HG02981 (cell line): Measurements from ENCODE around the gene IKZF1.

ENCODE experiments used
- ATAC-seq: cut with Tn5 transposase; IDR thresholded peaks from one replicate; pipeline ENCODE4 v1.9.1; 2021; ENCODE audit warnings: mild to moderate bottlenecking, moderate library complexity; ENCODE audit not compliant: unreplicated experiment

The IKZF1 gene

DNA sequence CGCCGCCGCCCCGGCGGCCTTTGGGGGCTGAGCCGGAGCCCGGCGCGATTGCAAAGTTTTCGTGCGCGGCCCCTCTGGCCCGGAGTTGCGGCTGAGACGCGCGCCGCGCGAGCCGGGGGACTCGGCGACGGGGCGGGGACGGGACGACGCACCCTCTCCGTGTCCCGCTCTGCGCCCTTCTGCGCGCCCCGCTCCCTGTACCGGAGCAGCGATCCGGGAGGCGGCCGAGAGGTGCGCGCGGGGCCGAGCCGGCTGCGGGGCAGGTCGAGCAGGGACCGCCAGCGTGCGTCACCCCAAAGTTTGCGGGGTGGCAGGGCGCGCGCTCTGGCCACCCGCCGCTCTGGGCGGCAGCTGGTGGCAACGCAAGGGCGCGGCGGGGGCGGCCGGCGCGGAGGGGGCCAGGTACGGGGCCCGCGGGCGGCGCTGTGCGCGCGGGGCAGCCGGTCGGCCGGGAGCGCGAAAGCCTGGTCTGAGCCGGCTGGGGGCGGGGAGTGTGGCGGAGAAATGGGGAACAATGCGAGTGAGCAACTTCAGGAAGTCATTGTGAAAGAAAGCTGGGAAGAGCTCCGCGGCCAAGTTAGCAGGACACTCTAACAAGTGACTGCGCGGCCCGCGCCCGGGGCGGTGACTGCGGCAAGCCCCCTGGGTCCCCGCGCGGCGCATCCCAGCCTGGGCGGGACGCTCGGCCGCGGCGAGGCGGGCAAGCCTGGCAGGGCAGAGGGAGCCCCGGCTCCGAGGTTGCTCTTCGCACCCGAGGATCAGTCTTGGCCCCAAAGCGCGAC lies at the start of gene IKZF1:
Gene IKZF1, plus strand, starts transcription at position 588 of the 782 bp plus-strand sequence. CDS start 14,346 bp downstream, outside the sequence.
- ATAC-seq, result peak; percentile 31

DNA sequence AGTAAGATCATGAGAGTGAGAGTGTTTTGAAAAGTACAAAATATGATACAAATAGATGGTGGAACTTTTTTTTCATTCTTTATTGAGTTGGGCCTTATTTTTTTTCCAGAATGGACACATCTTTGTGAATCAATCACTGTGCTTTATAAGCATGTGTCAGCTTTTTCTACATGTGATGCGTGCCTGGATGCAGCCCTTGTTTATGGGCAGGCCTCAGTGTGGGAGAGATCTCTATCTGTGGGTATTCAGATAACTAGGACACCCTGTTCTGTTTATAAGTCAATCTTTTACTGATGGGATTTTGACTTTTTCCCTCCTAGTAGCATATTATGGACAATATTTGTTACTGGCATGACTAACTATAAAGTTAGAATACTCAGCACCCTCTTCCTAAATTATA lies 42.9 kb upstream of the IKZF1 start:
- no peak for ATAC-seq

DNA sequence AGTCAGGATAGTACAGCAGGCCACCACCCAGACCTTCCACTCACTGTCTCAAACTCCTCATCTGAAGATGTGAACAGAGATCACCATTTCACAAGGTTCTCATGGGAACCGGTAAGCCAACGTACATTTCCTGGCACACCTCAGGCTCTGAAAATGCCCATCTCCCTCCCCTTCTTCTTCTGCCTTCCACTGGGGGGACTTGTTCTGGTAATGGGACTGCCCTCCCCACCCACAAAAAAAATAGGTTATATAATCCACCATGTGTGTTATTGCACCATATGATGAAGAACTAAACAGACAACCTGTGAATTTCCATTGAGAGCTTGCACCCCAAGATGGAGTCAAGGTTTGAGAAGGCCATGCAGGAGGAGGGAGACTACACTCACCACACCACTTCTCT lies 42.1 kb upstream of the IKZF1 start:
- ATAC-seq, result peak; percentile 4

DNA sequence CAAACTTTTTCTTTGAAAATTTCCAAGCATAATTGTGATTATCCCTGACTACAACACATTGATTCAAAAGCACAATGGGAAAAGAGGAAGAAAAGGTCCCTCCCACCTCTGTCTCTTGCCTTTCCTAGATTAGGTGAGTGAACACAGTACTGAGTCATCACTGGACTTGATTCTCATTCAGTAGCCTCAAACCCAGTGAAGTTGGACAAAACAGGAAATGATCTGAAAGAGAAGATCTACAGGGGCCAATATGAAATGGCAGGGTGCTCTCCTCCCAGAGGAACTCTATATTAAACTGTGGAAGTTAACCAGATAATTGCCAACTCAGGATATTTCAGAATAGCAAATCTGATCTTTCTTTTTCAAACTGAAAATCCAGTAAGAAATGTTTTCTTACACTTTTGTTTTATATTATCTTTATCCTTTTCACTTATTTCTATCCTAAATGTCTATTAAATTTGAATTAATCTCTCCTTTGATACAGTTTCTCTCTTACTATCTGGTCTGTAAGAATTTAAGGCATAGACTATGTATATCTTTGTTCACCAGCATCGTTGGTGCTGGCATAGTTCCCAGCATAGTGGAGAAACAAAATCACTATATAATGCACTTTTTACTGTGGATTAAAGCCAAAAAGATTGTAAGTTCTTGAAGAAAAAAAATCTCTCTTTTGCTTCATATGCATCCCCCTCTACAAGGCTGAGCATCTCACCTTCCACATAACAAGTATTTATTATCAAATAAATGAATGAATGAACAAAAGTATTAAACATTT lies 41.4 kb upstream of the IKZF1 start:
- peak; percentile 66 for ATAC-seq

DNA sequence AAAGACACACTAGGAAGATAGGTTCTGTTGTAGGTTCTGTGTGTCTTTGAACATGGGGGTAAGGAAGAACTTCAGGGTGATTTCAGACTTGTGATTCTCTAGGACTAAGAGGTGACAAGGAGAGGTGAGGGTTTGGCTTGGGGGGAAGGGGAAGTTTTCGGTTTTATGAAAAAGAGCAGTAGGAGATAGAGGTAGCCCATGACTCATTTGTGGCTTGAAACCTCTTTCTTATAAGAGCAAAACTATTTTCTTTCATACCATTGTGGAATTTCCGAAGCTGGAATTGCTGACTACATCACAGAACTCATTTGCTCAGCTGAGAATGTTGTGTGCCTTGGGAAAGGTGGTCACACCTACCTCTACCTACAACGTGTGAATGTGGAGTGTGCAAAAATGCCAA lies 39.6 kb upstream of the IKZF1 start:
- no peak for ATAC-seq

DNA sequence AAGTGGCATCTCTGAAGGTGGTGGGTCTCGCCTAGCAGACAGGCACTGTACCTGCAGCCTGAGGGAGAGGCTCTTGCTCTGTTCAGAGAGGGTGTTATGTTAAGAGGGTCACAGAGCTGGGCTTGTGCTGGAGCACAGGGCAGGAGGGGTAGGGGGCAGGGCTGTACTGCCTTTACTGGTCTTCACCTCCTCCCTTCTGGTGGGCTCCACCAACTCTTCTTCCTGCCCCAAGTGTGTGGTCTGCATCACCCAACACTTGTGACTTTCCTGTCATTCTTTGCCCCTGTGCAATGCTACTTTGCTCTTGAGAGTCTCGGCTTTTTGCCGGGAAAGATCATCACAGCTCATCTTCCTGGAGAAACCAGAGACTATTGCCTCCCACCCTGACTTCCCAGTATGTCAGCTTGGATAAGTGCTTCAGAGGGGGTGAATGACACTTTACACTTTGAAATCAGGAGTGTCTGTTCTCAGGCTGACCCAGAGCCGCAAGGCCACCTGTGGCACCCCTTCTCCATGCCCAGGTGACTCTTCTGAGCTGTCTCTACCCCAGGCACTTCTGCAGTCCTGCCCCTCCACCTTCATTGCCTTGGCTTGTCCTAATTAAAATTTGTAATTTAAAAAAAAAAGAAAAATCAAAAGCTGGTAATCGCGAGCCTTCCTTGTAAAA lies 38.4 kb upstream of the IKZF1 start:
- ATAC-seq, result no peak

DNA sequence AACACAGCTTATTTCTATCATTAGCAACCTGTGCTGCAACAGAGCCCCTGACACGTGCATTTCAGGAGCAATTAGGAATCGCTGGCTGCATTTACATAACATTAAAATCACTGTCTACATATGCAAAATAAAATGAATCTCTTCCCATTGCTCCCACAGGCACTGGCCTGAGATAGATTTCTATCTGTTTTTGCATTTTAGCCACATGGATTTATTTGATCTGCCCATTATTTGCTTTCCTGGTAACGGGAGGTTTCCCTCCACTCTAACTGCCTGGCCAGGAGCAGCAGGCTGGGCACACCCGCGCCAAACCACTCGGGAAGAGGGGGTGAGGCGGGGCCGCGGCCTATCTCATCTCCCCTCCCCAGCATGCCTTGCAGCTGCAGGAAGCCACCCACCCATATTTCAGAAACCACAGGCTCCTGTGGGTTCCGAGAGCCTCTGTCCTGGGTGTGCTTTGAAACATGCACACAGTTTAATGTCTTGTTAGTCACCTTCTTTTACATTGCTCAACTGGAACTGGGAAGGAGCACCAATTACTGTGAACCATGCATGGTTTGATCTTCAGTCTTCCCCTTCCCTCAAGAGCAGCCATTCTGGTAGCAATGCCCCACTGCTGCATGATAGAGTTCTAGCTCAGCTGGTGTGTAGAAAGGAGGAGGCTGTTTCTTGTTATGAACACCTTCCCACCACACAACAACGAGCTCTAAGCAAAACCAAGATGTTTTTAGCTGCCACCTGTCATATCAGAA lies 37.7 kb upstream of the IKZF1 start:
- ATAC-seq, result peak; percentile 41

DNA sequence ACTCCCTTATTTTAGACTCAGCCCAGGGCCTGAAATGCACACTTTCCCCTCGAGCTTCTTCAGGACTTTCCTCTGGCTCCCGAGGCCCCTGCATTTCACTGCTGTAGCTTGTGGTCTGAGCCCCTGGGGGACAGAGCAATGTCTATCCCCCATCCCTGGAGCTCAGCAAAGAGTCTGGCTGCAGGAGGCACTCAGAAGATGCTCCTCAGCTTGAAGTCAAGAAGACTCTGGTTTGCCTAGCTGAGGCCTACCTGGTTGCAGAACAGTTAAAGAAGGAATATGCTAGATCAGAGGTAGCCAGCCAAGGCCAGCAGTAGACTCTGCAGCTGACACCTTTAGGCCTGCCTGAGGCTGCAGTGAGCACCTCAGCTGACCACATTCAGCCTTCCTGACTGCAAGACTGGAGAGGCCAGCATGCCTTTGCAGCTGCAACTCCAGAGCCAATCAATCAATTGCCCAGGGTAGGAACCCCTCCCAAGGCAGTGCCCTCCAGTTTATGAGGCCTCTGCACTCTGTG lies 36.9 kb upstream of the IKZF1 start:
- no peak for ATAC-seq

DNA sequence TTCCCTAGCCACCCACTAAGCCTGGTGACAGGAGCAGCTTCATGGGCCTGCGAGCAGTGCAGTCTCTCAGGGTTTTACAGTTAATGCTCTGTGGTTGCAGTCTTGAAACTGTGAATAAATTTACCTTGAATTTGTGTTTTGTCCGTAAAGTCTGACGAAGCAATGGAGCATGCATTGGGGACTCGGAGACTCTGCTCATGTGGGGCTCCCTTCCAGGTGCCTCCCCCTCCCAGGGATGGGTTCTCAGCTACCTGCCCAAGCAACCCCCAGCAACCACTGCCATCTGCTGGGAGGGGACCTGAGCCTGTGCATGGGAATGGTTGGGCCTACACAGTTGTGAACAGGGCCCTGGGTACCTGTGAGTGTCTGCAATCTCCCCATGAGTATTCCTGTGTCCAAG lies 36.3 kb upstream of the IKZF1 start:
- no peak for ATAC-seq

DNA sequence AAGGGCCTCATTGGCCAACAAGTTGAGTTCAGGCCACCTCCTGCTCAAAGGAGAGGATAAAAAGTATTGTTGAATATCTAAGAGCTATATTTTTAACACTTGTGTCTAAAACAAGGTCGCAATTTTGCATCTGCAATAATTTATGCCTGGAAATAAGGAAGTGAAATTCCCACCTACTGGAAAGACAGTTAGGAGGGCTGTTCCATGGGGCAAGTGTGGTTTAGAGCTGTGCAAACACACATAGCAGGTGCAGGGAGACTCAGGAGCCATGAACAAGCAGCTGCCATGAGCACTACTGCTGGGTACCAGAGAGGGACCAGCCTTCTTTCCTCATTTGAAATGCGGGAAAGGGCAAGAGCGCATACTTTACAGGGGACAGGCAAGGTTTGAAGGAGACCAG lies 35.5 kb upstream of the IKZF1 start:
- ATAC-seq, result no peak

DNA sequence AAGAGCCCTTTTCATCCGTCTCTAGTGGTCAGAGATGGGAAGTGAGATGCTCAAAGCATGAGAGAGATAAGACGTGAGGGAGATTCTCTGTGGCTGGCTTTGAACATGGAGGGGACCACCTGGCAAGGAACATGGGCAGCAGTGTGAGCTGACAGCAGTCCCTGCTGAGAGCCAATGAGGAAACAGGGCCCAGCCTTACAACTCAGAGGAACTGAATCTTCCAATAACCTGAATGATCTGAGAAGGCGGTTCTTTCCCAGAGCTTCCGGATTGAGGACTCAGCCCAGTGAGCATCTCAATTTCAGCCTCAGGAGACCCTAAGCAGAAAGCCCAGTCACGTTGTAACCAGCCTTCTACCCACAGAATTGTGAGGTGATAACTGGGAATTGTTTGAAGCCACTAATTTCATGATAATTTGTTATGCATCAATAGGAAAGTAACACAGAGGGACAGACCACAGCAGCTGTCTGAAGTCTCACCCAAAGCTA lies 33.9 kb upstream of the IKZF1 start:
- peak; percentile 27 for ATAC-seq

DNA sequence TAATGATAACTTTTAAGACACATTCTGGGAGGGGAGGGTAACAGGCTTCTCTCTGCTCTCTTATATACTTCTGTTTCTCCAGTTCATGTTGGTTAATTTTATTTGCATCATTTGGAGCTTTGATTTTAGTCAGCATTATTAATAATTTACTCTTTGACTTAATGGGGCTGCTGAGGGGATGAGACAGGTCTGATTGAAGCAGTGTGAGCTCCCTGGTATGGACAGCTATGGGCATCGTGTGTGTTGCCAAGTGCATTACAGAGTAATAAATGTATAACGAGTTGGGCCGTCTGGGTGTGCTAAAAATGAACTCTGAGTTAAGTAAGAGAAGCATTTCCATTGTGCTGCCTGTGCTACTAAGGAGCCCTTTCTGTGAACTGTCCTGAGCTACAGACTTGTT lies 31.7 kb upstream of the IKZF1 start:
- peak; percentile 46 for ATAC-seq

DNA sequence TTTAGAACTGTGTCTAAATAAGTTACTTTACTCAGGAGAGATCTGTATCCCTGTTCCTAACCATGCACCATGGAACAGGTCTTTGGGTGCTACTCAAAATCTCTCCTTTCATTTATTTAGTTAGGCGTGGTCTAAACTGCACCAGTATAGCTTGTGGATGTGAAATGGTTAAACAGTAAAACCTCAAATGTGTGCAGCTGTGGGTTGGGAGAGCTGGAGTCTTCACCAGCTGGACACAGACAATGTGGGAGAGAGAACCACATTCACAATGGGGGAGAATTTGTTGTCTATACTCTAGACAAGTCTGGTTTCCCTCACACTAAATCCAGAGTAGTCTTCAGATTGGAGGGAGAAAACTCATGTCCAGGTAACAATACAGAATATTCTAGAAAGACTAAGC lies 31.2 kb upstream of the IKZF1 start:
- ATAC-seq, result no peak

DNA sequence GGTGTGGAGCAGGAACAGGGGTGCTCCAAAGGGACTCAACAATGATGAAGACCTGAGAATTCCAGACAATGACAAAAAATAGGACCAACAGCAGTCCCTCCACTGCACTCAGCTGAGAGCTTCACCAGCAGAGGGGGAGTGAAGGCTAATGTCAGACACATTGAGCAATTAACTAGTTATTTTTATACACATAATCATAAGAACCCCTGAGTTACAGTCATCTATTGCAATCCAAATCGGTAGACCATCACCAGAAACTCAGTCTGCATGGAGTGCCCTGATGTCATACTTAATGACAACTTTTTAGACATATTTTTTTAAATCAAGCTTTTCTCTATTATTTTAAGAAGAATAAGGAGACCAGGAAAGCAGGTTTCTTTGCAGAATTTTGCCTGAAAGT lies 30.6 kb upstream of the IKZF1 start:
- no peak for ATAC-seq

DNA sequence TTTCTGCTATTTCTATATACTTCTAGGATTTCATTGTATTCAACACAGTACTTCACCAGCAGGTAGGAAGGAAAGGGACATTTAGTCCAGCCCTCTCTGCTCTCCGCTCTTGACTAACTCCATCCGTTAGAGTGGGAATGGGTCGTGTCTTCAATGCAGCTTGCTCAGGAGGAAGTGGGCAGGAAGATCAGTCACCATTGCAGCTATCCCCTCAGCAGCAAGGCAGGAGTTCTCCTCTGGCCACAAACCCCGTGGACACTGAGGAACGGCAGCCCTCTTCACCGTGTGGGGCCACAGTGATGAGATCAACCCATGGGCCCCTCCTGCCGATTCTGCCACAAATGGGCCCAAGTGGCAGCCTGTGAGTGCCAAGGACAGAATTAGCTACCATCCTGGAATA lies 30.2 kb upstream of the IKZF1 start:
- no peak for ATAC-seq

DNA sequence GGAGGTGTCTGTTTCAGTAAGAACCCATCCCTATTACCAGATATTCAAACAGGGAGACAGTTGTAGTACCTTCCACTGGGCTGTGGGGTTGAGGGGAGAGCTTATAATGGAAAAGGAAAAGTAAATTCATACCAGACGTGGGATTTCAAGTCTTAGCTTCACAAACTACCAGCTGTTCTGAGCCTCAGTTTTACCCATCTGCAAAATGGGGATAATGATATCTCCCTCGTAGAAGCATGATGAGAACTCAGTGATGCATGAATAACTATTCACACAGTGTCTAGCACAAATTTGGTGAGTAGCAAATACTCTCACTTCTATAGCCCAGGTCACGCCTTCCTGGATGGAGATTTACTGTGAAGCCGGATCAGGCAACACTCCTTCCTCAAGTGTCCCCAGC lies 29.1 kb upstream of the IKZF1 start:
- no peak for ATAC-seq

DNA sequence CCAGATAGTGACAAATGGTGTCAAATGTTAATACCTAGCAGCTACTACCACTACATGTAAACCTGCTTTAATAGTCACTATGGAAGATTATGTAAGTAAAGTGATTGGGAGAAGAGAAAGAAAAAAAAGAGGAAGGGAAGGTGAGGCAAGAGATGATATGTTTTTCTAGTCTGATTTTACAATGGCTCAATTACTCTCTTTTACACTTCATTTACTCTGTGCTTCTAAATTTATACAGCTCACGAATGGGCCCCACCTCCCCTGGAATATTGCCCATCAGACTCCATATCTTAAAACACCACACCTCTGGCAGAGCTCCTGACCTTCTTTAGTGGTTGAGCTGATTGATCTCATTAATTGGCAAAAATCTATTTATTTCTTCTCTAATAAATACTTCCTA lies 28.0 kb upstream of the IKZF1 start:
- ATAC-seq, result no peak

DNA sequence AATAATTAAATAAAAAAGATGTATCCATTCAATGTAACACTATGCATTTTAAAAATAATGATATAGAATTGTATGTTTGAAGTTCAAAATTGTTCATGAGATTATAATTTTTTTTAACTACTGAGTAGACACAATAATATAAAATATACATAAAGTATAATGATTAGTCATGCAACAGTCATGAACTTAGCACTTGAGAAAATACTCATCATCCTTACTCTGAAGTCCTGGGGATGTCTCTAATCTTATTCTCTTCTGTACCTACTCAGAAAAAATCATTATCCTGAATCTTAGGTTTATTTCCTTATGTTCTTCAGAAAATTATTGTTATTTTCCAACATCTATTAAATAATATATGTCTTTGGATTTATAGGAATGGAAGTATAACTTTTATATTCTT lies 26.4 kb upstream of the IKZF1 start:
- ATAC-seq, result no peak

DNA sequence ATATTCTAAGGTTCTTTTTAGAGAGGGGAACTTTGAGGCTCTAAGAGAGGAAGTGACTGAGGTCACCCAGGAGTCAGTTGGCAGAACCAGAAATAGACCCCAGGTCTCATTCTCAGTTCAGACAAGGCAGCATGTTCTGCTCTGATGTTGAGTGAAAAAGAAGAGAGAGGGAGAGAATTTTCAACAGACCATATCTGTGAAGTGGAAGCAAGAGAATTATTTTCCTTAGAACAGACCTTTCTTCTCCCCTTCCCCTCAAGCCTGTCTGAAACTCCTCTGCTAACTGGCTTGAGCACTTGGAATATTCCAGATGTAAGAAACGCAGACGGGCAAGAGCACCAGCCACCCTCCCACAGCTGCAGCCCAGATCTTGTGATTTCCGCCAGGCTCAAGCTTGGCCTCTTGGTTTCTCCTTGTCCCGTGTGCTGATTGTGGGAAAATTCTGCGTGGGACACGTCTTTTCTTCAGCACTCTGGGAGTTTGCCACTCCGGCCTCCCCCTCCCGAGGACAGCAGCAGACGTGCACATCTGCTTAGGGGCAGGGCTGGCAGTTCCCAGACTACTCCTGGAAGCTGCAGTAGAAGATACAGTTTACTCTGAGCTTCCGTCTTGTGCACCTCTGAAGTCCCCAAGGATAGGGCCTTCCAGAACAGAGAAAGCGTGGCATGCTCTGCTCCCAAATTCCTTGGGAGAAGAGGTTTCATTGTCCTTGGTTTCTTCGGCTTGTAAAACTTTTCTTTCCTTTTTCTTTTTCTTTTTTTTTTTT lies 22.7 kb upstream of the IKZF1 start:
- peak; percentile 96 for ATAC-seq
